Prostate gland (tissue), 2 donors: ENCODE measurements around the gene ZBED3. TPM values are rescaled to one million over a fixed set of nuclear protein-coding genes. Genes with fewer than 3 reads are reported as not detected.

Experiments used
- DNase-seq: peaks from one replicate; pipeline ENCODE4 v3.0.0-alpha.2; 2019; ENCODE audit warnings: low spot score
- H3K27ac ChIP-seq, 2 donors: fragments of 200-600 bp; sonication (generic); 2 replicates each; pipeline ENCODE4 v1.5.1; 2017 to 2019
- H3K27me3 ChIP-seq: fragments of 200-600 bp; sonication (generic); replicated peaks from 2 replicates; pipeline ENCODE4 v1.5.1; 2019; ENCODE audit not compliant: insufficient read depth
- H3K36me3 ChIP-seq, 2 donors: fragments of 200-600 bp; sonication (generic); 1 replicate in 1 of 2; 2 replicates in 1 of 2; pipeline versions ENCODE4 v1.5.1 to v1.8.1; 2017 to 2019
- H3K4me1 ChIP-seq: fragments of 200-600 bp; sonication (generic); replicated peaks from 2 replicates; pipeline ENCODE4 v1.5.1; 2019
- H3K4me3 ChIP-seq, 2 donors: fragments of 200-600 bp; sonication (generic); 2 replicates each; pipeline ENCODE4 v1.5.1; 2017 to 2019
- H3K9me3 ChIP-seq: fragments of 200-600 bp; sonication (generic); 2 replicates; pipeline ENCODE4 v1.5.1; 2017
- CTCF ChIP-seq, 4 experiments: fragments of 200-600 bp in 2 of 4; fragments of 450-650 bp in 2 of 4; sonication (generic) in 2 of 4; IDR thresholded peaks; 1 replicate in 3 of 4; 2 replicates in 1 of 4; pipeline ENCODE4 v1.5.1; 2016 to 2019; ENCODE audit warnings: antibody characterized with exemption in 4 of 4, mild to moderate bottlenecking in 2 of 4, moderate library complexity in 2 of 4
- POLR2A ChIP-seq: fragments of 450-650 bp; IDR thresholded peaks from one replicate; pipeline ENCODE4 v1.6.1; 2016; ENCODE audit warnings: antibody characterized with exemption, mild to moderate bottlenecking
- POLR2AphosphoS5 ChIP-seq: sonication (generic); formaldehyde crosslinking; IDR thresholded peaks from one replicate; pipeline ENCODE4 v1.6.1; 2017; ENCODE audit warnings: antibody characterized with exemption
- WGBS: methylation state at CpG from one replicate; pipeline ENCODE4 v1.1.5; 2018; 5-methylcytosine and 5-hydroxymethylcytosine counted together
- intact Hi-C: fragments of 100-400 bp; cut with DNase I; formaldehyde crosslinking; loops from one replicate; pipeline ENCODE4 v1.14.2; 2022
- small RNA-seq, 2 donors: library from RNA; depleted of rRNA; stranded (forward); fragments of <200 nt; gene quantifications; one replicate each; pipeline ENCODE3, GENCODE V24; 2016
- total RNA-seq, 2 donors: library from RNA; depleted of rRNA; stranded (reverse); fragments of >200 nt; gene quantifications; one replicate each; pipeline ENCODE4 v1.1.0, GENCODE V29; 2016

The ZBED3 gene
- total RNA-seq, 2 donors from 2014 or later = 11.9 to 25.3 TPM

GRCh38 chr5:77022511-77023417 is 64.3 kb downstream of the ZBED3 start:
- TF ChIP-seq CTCF (IDR thresholded peaks at IDR 0.05) = no peak
- no peak for TF ChIP-seq POLR2A
- TF ChIP-seq POLR2AphosphoS5 = no peak
- no peaks in the 10 kb centered on the region for H3K36me3 ChIP-seq
- H3K4me1 ChIP-seq = no peaks in the 10 kb centered on the region
- intact Hi-C loops = no loop called here
- H3K4me3 ChIP-seq = no peak overlapping the region
- H3K27me3 ChIP-seq = no peaks in the 10 kb centered on the region
- 62% methylated on average over 7 of the region's 7 CpGs for WGBS
- H3K27ac ChIP-seq = no peak overlapping the region
- DNase-seq = no peak
- no peaks in the 10 kb centered on the region for H3K9me3 ChIP-seq

Small RNA genes lying within 50 kb of the gene (small RNA-seq; reads per million reads assigned to genes)
- 138 to 226 reads per million in 2 donors for gene SNORA47

Other genes starting within 250 kb of the ZBED3 start
- gene S100Z, start 237.3 kb downstream of the ZBED3 start, total RNA-seq = 1 to 10 TPM in 1 of 2 donors, not detected in 1; 1.7 TPM
- 1 to 10 TPM in 1 of 2 donors, under 1 TPM in 1; 0.91 to 5.0 TPM for gene CRHBP, start 134.2 kb downstream of the ZBED3 start, total RNA-seq
- gene AGGF1, start 56.9 kb downstream of the ZBED3 start, total RNA-seq = 10 to 100 TPM; 28.5 to 29.6 TPM
- gene PDE8B, start 123.4 kb upstream of the ZBED3 start, total RNA-seq = 10 to 100 TPM; 25.6 to 66.0 TPM